Bronchial epithelial cell (primary cell): ENCODE results near the gene CHPF. TPM values are rescaled to one million over a fixed set of nuclear protein-coding genes. Genes with fewer than 3 reads are reported as not detected.

ENCODE experiments used
- DNase-seq: peaks from one replicate; pipeline ENCODE4 v3.0.0-alpha.2; 2010; ENCODE audit warnings: low read depth
- FAIRE-seq: peaks from 2 replicates; lab custom pipeline; 2011; peaks lifted over from hg19 to GRCh38; lab: Jason Lieb, UNC
- H3K27me3 ChIP-seq: 2 replicates; pipeline ENCODE4 v1.5.1; 2011; ENCODE audit warnings: low read length; ENCODE audit not compliant: control insufficient read depth, insufficient read depth
- H3K36me3 ChIP-seq: 2 replicates; pipeline ENCODE4 v1.5.1; 2011; ENCODE audit warnings: low read length; ENCODE audit not compliant: control insufficient read depth, insufficient read depth
- H3K4me3 ChIP-seq: 2 replicates; pipeline ENCODE4 v1.5.1; 2011; ENCODE audit warnings: mild to moderate bottlenecking, low read depth, low read length, control low read depth
- CTCF ChIP-seq: IDR thresholded peaks from 2 replicates; pipeline ENCODE4 v1.5.1; 2011; ENCODE audit warnings: mild to moderate bottlenecking, moderate library complexity, low read length, control low read depth, inconsistent platforms; ENCODE audit not compliant: insufficient read depth, severe bottlenecking
- total RNA-seq: library from RNA; depleted of rRNA; stranded (reverse); fragments of >200 nt; gene quantifications from 2 replicates; pipeline ENCODE4 v1.2.1, GENCODE V29; 2014

The CHPF gene
- total RNA-seq, 1 donor from 2014 or later, result 52.7 TPM

GRCh38 chr2:219493086-219493485 is 50.5 kb downstream of the CHPF start:
- Histone ChIP-seq H3K27me3 (peaks cover 16% of the 10 kb centered on the region), H3K4me3 (no peak overlapping the region), H3K36me3 (no peaks in the 10 kb centered on the region)
- no peak for TF ChIP-seq CTCF
- FAIRE-seq (no peak), DNase-seq (no peak)

- TF ChIP-seq CTCF, result no peak
- Histone ChIP-seq H3K27me3 (peaks cover 16% of the 10 kb centered on the region), H3K4me3 (no peak overlapping the region), H3K36me3 (no peaks in the 10 kb centered on the region)
- FAIRE-seq (no peak), DNase-seq (no peak)
These were observed 51.0 kb downstream of the CHPF start for GRCh38 chr2:219492575-219492974.

- TF ChIP-seq CTCF, result no peak
- DNase-seq (no peak), FAIRE-seq (no peak)
- Histone ChIP-seq H3K36me3 (no peaks in the 10 kb centered on the region), H3K27me3 (peaks cover 12% of the 10 kb centered on the region), H3K4me3 (no peak overlapping the region)
These were observed 52.2 kb downstream of the CHPF start for GRCh38 chr2:219491278-219491963.

GRCh38 chr2:219490600-219491130 is 52.9 kb downstream of the CHPF start:
- Histone ChIP-seq H3K27me3 (peaks cover 13% of the 10 kb centered on the region), H3K36me3 (no peaks in the 10 kb centered on the region), H3K4me3 (no peak overlapping the region)
- FAIRE-seq (no peak), DNase-seq (no peak)
- no peak for TF ChIP-seq CTCF

- H3K4me3 ChIP-seq, result no peak overlapping the region
- TF ChIP-seq CTCF, result no peak
- no peak for FAIRE-seq
- H3K27me3 ChIP-seq, result peaks cover 18% of the 10 kb centered on the region
- DNase-seq, result no peak
- no peaks in the 10 kb centered on the region for H3K36me3 ChIP-seq
These were observed 53.4 kb downstream of the CHPF start for GRCh38 chr2:219490186-219490585.
